Measurements from ENCODE around the gene HPX.

HPX gene

DNA sequence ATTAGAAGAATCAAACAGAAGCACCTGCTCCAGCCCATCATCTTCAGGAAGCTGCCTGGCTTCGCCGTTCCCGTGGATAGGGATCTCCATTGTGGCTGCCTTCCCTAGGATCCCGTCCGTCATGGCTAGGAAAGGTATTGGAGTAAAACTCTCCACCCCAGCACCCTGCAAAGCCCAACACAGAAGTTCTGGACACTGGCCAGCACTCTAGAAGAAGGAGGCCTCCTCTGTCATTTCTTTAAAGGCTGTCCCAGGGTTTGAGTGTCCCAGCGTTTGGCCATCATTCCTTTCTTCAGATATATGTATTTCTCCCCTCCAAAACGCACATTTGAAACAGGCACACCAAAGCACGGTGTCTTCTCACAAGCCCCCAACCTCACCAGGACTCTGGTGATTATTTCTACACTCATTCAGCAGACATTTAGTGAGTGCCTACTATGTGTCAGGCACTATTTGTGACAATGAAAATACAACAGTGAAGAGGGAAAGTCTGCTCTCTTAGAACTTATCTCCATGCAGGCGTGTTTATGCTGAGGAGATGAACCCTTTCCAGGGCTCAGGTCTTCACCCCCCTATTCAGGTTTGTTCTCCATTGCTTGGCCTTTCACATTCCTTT lies 39.6 kb upstream of the HPX start:
- peaks cover 18 to 23% of the 10 kb centered on the region in 2 experiments for H3K4me1 ChIP-seq (ENCODE audit: control insufficient read depth in 1 of 2, insufficient read depth in 1 of 2, low read depth in 1 of 2, low read length in 1 of 2)
- no peaks in the 10 kb centered on the region for H3K9me3 ChIP-seq
- TF ChIP-seq, protein P1, sequence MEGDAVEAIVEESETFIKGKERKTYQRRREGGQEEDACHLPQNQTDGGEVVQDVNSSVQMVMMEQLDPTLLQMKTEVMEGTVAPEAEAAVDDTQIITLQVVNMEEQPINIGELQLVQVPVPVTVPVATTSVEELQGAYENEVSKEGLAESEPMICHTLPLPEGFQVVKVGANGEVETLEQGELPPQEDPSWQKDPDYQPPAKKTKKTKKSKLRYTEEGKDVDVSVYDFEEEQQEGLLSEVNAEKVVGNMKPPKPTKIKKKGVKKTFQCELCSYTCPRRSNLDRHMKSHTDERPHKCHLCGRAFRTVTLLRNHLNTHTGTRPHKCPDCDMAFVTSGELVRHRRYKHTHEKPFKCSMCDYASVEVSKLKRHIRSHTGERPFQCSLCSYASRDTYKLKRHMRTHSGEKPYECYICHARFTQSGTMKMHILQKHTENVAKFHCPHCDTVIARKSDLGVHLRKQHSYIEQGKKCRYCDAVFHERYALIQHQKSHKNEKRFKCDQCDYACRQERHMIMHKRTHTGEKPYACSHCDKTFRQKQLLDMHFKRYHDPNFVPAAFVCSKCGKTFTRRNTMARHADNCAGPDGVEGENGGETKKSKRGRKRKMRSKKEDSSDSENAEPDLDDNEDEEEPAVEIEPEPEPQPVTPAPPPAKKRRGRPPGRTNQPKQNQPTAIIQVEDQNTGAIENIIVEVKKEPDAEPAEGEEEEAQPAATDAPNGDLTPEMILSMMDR (IDR thresholded peaks at IDR 0.05): no peak
- peaks cover 22% of the 10 kb centered on the region for H3K36me3 ChIP-seq
- H3K27me3 ChIP-seq: no peaks in the 10 kb centered on the region
- peak overlapping the region; percentile 92 for H3K27ac ChIP-seq
- peak overlapping the region; percentile 79 to 87 for H3K4me3 ChIP-seq (ENCODE audit: low read depth in 1 of 2, low read length in 1 of 2)

DNA sequence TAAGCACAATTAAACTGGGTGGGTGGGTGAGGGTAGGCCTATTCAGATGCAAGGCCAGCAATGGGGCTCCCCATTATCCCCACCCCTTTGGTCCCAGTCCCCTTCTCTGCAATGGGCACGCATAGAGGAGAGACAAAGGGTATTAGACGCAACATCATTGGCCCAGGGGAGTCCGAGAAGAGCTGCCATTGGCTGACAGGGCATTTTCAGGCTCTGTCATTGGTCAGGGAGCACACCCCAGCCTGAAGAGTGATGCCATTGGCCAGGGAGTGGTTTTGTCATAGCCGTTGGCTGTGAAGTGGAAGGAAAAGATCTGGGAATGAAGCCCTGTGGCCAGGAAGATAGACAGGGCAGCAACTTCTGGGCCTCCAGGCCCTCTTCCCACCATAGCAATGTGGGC lies 35.8 kb upstream of the HPX start:
- TF ChIP-seq, protein P1 (IDR thresholded peaks at IDR 0.05): no peak
- peaks cover 25% of the 10 kb centered on the region in 2 experiments for H3K4me1 ChIP-seq (ENCODE audit: control insufficient read depth in 1 of 2, insufficient read depth in 1 of 2, low read depth in 1 of 2, low read length in 1 of 2)
- no peak overlapping the region for H3K27ac ChIP-seq
- H3K9me3 ChIP-seq: no peaks in the 10 kb centered on the region
- peaks cover 22% of the 10 kb centered on the region for H3K36me3 ChIP-seq
- no peak overlapping the region for H3K4me3 ChIP-seq (ENCODE audit: low read depth in 1 of 2, low read length in 1 of 2)
- H3K27me3 ChIP-seq: no peaks in the 10 kb centered on the region

DNA sequence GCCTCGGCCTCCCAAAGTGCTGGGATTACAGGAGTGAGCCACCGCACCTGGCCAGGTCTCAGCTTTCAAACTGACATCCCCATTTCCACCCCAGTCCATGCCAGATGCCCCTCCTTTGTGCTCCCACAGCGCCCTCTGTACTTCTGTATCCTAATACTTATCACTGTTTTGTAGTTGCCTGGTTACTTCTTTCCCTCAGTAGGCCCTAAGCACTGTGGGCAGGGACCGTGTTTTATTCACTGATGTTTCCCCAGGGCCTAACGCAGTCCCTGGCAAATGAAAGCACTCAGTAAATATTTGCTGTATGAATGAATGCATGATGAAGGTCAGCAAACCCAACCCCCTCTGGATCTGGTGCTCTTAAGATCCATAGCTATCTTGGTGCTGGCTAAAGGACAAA lies 35.1 kb upstream of the HPX start:
- Histone ChIP-seq H3K4me3 (ENCODE audit: low read depth in 1 of 2, low read length in 1 of 2) (no peak overlapping the region), H3K27me3 (no peaks in the 10 kb centered on the region), H3K36me3 (peaks cover 22% of the 10 kb centered on the region), H3K9me3 (no peaks in the 10 kb centered on the region), H3K27ac (no peak overlapping the region), H3K4me1 (ENCODE audit: control insufficient read depth in 1 of 2, insufficient read depth in 1 of 2, low read depth in 1 of 2, low read length in 1 of 2) (peaks cover 22 to 23% of the 10 kb centered on the region in 2 experiments)
- TF ChIP-seq, protein P1 (IDR thresholded peaks at IDR 0.05): no peak

DNA sequence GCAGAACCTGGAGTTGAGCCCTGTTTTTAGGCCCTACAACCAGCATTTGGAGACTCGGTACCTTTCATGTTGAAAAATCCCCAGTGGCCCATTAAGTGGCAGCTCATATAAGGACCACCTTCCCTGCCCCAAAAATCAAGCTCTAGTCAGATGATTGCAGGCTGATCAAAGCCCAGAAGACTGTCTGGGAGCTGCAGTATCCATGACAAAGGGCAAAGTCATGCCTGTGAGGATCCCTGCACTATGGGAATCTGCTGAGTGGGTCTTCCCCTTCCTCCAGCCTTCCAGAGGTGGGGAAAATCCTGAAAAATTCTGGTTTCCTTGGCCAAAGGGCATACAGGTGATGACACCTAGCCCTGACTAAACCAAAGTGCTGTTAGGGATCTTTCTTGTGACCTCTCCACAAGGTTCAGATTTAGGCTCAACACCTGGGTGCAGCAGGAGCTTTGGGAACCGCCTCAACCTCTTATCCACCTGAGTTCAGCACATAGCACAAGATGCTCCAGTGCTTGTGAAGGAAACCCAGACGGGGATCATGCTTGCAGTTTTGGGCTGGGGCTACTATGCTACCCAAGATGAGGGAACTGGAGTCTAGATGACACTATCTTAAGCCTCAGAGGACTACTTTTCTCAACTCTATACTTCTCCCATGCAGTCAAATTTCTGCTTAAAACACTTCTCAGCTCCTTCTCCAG lies 34.2 kb upstream of the HPX start:
- H3K9me3 ChIP-seq: no peaks in the 10 kb centered on the region
- TF ChIP-seq, protein P1 (IDR thresholded peaks at IDR 0.05): no peak
- H3K4me1 ChIP-seq (ENCODE audit: control insufficient read depth in 1 of 2, insufficient read depth in 1 of 2, low read depth in 1 of 2, low read length in 1 of 2): peaks cover 14 to 17% of the 10 kb centered on the region in 2 experiments
- no peaks in the 10 kb centered on the region for H3K27me3 ChIP-seq
- H3K36me3 ChIP-seq: peaks cover 22% of the 10 kb centered on the region
- H3K27ac ChIP-seq: peak overlapping the region; percentile 76
- no peak overlapping the region for H3K4me3 ChIP-seq (ENCODE audit: low read depth in 1 of 2, low read length in 1 of 2)

DNA sequence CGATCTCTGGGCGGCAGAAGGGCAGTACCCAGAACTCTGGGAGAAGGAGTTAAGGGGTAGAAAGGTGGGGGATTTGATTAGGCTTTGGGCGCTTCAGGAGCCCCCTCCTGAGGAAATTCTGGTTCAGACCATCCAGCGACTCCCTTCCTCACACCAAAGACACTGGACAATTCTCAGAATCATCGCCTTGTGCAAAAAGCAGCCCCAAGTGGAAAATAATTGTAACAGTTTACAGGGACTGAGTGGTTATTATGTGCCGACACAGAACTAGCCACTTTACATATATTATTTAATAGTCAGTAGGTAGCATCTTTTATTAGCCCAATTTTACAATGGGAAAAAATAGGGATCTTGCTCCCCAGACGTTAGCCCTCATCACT lies 33.6 kb upstream of the HPX start:
- H3K9me3 ChIP-seq: no peaks in the 10 kb centered on the region
- peaks cover 15 to 20% of the 10 kb centered on the region in 2 experiments for H3K4me1 ChIP-seq (ENCODE audit: control insufficient read depth in 1 of 2, insufficient read depth in 1 of 2, low read depth in 1 of 2, low read length in 1 of 2)
- H3K36me3 ChIP-seq: peaks cover 22% of the 10 kb centered on the region
- H3K27ac ChIP-seq: peak overlapping the region; percentile 76
- peak overlapping the region; percentile 75 to 84 for H3K4me3 ChIP-seq (ENCODE audit: low read depth in 1 of 2, low read length in 1 of 2)
- TF ChIP-seq, protein P1 (IDR thresholded peaks at IDR 0.05): no peak
- H3K27me3 ChIP-seq: no peaks in the 10 kb centered on the region
